Measurements from ENCODE around the gene COL27A1. TPM values are rescaled to one million over a fixed set of nuclear protein-coding genes. Genes with fewer than 3 reads are reported as not detected.
A peak's percentile ranks its signal among the peaks of the same experiment; 100 is the strongest.
"Not testable (repeated sequence)": the region's sequence is repeated elsewhere in the genome, so short reads cannot be mapped to it uniquely, and the experiment has no call there.

COL27A1 gene
- total and polyA plus RNA-seq, 4 donors = 1.9 to 59.4 (median 45.6) TPM

DNA sequence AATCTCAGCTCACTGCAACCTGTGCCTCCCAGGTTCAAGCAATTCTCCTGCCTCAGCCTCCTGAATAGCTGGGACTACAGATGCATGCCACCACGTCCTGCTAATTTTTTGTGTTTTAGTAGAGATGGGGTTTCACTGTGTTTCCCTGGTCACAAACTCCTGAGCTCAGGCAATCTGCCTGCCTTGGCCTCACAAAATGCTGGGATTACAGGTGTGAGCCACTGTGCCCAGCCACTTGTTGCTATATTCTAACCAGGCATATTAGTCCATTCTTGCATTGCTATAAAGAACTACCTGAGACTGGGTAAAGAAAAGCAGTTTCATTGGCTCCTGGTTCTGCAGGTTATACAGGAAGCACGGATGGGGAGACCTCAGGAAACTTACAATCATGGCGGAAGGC lies 26.6 kb upstream of the COL27A1 start:
- 94 to 99% methylated on average over 3 of the region's 3 CpGs for WGBS, 2 donors
- H3K27me3 ChIP-seq (ENCODE audit: control insufficient read depth in 1 of 2, insufficient read depth in 2 of 2, low read length in 1 of 2); ATAC-seq (ENCODE audit: low FRiP score); H3K4me1 ChIP-seq (ENCODE audit: control insufficient read depth in 1 of 2, insufficient read depth in 2 of 2, low read length in 2 of 2); intact Hi-C loops (cut with DNase I); DNase-seq; H3K27ac ChIP-seq (ENCODE audit: low read depth in 1 of 2, low read length in 2 of 2); H3K4me3 ChIP-seq (ENCODE audit: low read length in 2 of 2); H3K9me3 ChIP-seq (ENCODE audit: control insufficient read depth, low read length); H3K36me3 ChIP-seq (ENCODE audit: control insufficient read depth in 1 of 2, insufficient read depth in 2 of 2, low read length in 1 of 2): not testable (repeated sequence)

- no peaks in the 10 kb centered on the region for H3K4me1 ChIP-seq (ENCODE audit: control insufficient read depth in 1 of 2, insufficient read depth in 2 of 2, low read length in 2 of 2)
- DNase-seq (no peak), ATAC-seq (ENCODE audit: low FRiP score) (no peak)
- 87 to 92% methylated on average over 7 of the region's 7 CpGs for WGBS, 2 donors
- no peaks in the 10 kb centered on the region for H3K36me3 ChIP-seq (ENCODE audit: control insufficient read depth in 1 of 2, insufficient read depth in 2 of 2, low read length in 1 of 2)
- intact Hi-C loops (cut with DNase I) = no loop called here
- H3K27me3 ChIP-seq (ENCODE audit: control insufficient read depth in 1 of 2, insufficient read depth in 2 of 2, low read length in 1 of 2) = no peaks in the 10 kb centered on the region
- peaks cover 3% of the 10 kb centered on the region for H3K9me3 ChIP-seq (ENCODE audit: control insufficient read depth, low read length)
- no peak overlapping the region for H3K27ac ChIP-seq (ENCODE audit: low read depth in 1 of 2, low read length in 2 of 2)
- H3K4me3 ChIP-seq (ENCODE audit: low read length in 2 of 2) = no peak overlapping the region
These were observed 25.2 kb upstream of the COL27A1 start for GRCh38 chr9:114130141-114130540.

DNA sequence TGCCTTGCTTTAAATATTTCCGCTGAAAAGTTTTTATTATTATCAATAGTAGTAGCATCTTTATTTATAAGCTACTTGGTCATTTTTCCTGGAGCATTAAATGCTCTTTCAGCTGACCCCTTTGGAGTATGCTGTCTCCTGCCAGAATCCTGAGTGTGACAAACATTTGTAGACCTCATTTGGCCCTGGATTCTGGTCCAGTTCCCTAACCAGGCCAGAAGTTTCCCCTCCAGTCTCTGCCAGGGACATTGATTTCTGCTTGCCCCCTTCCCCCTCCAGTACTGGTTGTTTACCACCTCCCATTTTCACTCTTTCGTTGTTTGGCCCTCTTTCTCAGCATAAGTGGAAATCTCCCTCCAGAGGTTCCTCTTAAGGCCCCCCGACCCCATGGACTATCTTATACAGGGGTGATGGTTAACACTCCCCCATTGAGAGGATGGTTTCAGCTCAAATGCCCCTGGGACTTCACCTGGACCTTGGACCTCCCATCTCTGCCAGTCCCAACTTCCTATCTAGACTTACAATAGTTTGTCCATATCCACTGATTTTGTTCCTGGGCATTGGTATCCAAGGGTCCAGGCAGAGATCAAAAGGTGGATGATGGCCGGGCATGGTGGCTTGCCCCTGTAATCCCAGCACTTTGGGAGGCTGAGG lies 24.6 kb upstream of the COL27A1 start:
- H3K36me3 ChIP-seq (ENCODE audit: control insufficient read depth in 1 of 2, insufficient read depth in 2 of 2, low read length in 1 of 2) = no peaks in the 10 kb centered on the region
- WGBS, 2 donors = 90 to 92% methylated on average over 4 of the region's 4 CpGs
- ATAC-seq (ENCODE audit: low FRiP score) = no peak

DNA sequence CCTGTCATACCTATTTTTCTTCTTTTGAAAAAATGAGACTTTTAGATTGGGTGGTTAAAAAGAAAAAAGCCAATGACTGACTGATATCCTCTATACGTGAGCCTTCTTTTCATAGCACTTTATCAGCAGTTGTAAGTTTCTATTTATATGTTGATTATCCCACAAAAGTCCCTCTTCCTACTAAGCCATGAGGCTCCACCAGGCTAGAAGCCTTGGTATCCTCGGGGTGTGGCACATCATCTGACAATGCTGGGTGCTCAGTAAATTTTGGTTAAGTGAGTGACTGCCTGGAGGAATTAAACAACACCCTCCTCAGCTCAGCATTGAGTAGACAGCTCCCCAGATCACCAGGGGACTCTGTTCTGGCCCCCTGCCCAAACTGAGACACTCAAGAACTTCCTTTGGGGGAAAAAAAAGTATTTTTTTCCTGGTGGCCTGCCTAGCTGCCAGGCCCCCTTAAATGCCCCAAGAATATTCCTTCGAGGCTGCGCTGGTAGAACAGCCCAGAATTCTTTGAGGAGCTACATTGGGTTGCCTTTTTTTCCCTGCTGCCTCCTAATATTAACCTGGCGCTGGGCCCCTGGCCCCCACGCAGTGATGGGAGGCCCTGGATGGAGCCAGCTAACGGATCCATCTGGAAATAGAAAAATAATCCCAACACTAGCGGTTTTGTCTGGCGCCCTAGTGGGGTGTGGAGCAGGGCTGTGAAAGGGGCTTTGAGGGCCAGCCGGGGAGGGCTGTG lies 23.4 kb upstream of the COL27A1 start:
- intact Hi-C loops (cut with DNase I) = no loop called here
- H3K36me3 ChIP-seq (ENCODE audit: control insufficient read depth in 1 of 2, insufficient read depth in 2 of 2, low read length in 1 of 2) = no peaks in the 10 kb centered on the region
- peaks cover 3% of the 10 kb centered on the region for H3K9me3 ChIP-seq (ENCODE audit: control insufficient read depth, low read length)
- no peaks in the 10 kb centered on the region for H3K4me1 ChIP-seq (ENCODE audit: control insufficient read depth in 1 of 2, insufficient read depth in 2 of 2, low read length in 2 of 2)
- H3K27me3 ChIP-seq (ENCODE audit: control insufficient read depth in 1 of 2, insufficient read depth in 2 of 2, low read length in 1 of 2) = no peaks in the 10 kb centered on the region
- no peak for DNase-seq
- 84 to 86% methylated on average over 10 of the region's 10 CpGs for WGBS, 2 donors
- no peak overlapping the region for H3K4me3 ChIP-seq (ENCODE audit: low read length in 2 of 2)
- no peak for ATAC-seq (ENCODE audit: low FRiP score)
- no peak overlapping the region for H3K27ac ChIP-seq (ENCODE audit: low read depth in 1 of 2, low read length in 2 of 2)

More for the DNA sequence above, 24.6 kb upstream of the COL27A1 start:
- Histone ChIP-seq H3K9me3 (ENCODE audit: control insufficient read depth, low read length) (peaks cover 3% of the 10 kb centered on the region), H3K4me1 (ENCODE audit: control insufficient read depth in 1 of 2, insufficient read depth in 2 of 2, low read length in 2 of 2) (no peaks in the 10 kb centered on the region), H3K27me3 (ENCODE audit: control insufficient read depth in 1 of 2, insufficient read depth in 2 of 2, low read length in 1 of 2) (no peaks in the 10 kb centered on the region), H3K4me3 (ENCODE audit: low read length in 2 of 2) (no peak overlapping the region), H3K27ac (ENCODE audit: low read depth in 1 of 2, low read length in 2 of 2) (no peak overlapping the region)
- no peak for DNase-seq
- intact Hi-C loops (cut with DNase I) = no loop called here

DNA sequence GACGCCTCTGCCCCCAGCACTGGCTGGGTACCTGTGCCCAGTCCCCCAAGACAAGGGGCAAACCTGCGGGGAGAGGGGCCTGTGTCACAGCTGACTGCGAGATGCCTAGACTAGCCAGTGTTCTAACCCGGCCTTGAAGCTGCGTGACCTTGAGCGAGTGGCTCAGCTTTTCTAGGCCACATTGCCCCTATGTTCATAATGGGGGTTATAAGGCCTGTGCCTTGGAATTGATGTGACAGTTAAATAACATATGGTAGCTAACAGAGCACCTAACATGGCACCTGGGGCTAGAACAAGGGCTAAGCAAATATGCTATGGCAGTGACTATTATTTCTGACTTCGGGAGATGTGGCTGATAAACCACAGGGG lies 22.8 kb upstream of the COL27A1 start:
- Histone ChIP-seq H3K4me3 (ENCODE audit: low read length in 2 of 2) (no peak overlapping the region), H3K4me1 (ENCODE audit: control insufficient read depth in 1 of 2, insufficient read depth in 2 of 2, low read length in 2 of 2) (no peaks in the 10 kb centered on the region), H3K36me3 (ENCODE audit: control insufficient read depth in 1 of 2, insufficient read depth in 2 of 2, low read length in 1 of 2) (no peaks in the 10 kb centered on the region), H3K27me3 (ENCODE audit: control insufficient read depth in 1 of 2, insufficient read depth in 2 of 2, low read length in 1 of 2) (no peaks in the 10 kb centered on the region), H3K9me3 (ENCODE audit: control insufficient read depth, low read length) (peaks cover 1% of the 10 kb centered on the region), H3K27ac (ENCODE audit: low read depth in 1 of 2, low read length in 2 of 2) (no peak overlapping the region)
- 97 to 98% methylated on average over 7 of the region's 7 CpGs for WGBS, 2 donors
- intact Hi-C loops (cut with DNase I) = no loop called here
- DNase-seq = no peak
- ATAC-seq (ENCODE audit: low FRiP score) = no peak

DNA sequence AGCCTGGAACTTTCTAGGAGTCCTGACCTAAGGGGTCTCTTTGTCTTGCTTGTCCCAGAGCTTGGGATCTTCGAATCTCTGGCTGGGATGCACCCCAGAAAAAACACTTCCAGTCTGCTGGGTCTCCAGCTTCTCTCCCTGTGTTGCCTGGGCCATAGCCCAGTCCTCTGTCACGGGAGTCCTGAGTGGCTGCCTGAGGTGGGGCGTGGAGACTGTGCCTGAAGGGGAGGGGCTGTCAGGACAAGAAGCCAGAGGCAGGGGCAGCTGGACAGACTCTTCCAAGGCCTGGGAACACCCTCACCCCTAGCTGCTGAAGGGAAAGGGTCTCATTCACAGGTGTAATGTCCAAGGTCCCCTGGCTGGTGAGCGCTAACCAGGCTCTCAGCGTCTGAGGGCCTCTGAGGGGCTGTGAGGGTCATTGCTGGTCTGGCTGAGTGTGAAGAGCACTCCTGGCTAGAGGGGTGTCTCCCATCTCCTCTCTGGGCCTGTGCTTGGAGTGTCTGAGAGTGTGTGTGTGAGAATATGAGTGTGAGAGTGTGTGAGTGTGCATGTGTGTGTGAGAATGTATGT lies 20.4 kb upstream of the COL27A1 start:
- H3K4me1 ChIP-seq (ENCODE audit: control insufficient read depth in 1 of 2, insufficient read depth in 2 of 2, low read length in 2 of 2) = no peaks in the 10 kb centered on the region
- no peaks in the 10 kb centered on the region for H3K27me3 ChIP-seq (ENCODE audit: control insufficient read depth in 1 of 2, insufficient read depth in 2 of 2, low read length in 1 of 2)
- H3K27ac ChIP-seq (ENCODE audit: low read depth in 1 of 2, low read length in 2 of 2) = no peak overlapping the region
- intact Hi-C loops (cut with DNase I) = no loop called here
- no peak overlapping the region for H3K4me3 ChIP-seq (ENCODE audit: low read length in 2 of 2)
- no peaks in the 10 kb centered on the region for H3K9me3 ChIP-seq (ENCODE audit: control insufficient read depth, low read length)
- H3K36me3 ChIP-seq (ENCODE audit: control insufficient read depth in 1 of 2, insufficient read depth in 2 of 2, low read length in 1 of 2) = no peaks in the 10 kb centered on the region
- 58 to 73% methylated on average over 5 of the region's 5 CpGs for WGBS, 2 donors
- ATAC-seq (ENCODE audit: low FRiP score) (no peak), DNase-seq (no peak)

DNA sequence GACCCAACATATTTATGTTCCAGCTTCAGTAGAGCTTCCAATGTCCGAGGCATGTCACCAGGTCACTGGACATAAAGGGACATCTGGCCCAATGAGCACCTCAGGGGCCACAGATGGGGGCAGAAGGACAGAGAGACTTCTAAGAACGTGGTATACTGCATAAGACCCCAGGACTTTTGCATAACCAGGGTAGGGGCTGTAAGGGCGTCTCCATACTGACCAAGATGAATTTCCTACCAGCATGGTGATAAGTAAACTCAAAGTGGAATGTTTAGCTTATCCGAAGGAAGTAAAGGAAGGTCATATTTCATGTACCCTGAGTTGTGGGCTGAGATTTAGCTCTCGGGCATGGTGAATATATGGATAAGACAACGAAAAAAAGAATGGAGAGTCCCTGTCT lies 17.5 kb upstream of the COL27A1 start:
- no peak for ATAC-seq (ENCODE audit: low FRiP score)
- no peak for DNase-seq
- intact Hi-C loops (cut with DNase I) = no loop called here

DNA sequence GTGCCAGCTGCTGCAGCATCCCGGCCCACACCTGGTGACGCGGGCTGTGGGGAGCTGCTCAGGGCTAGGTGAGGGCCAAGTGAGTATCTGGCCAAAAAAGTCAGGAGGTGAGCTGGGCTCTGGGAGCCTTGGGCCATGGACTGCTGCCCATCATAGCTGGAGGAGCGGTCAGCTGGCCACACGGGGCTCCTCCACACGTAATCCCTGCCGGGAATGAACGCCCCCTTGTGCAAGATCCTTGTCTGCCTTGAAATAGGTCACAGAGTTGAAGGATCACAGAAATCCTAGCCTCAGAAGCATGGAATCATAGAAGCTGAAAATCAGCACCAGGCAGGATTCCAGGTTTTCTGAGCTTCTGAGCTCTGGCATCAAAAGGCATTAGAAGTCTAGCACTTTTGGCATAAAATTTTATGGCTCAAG lies 16.8 kb upstream of the COL27A1 start:
- intact Hi-C loops (cut with DNase I) = no loop called here
- H3K27me3 ChIP-seq (ENCODE audit: control insufficient read depth in 1 of 2, insufficient read depth in 2 of 2, low read length in 1 of 2) = no peaks in the 10 kb centered on the region
- H3K36me3 ChIP-seq (ENCODE audit: control insufficient read depth in 1 of 2, insufficient read depth in 2 of 2, low read length in 1 of 2) = no peaks in the 10 kb centered on the region
- H3K27ac ChIP-seq (ENCODE audit: low read depth in 1 of 2, low read length in 2 of 2) = no peak overlapping the region
- no peaks in the 10 kb centered on the region for H3K4me1 ChIP-seq (ENCODE audit: control insufficient read depth in 1 of 2, insufficient read depth in 2 of 2, low read length in 2 of 2)
- no peak overlapping the region for H3K4me3 ChIP-seq (ENCODE audit: low read length in 2 of 2)
- H3K9me3 ChIP-seq (ENCODE audit: control insufficient read depth, low read length) = no peaks in the 10 kb centered on the region
- DNase-seq = peak in 1 of 2 donors; percentile 86
- ATAC-seq (ENCODE audit: low FRiP score) = peak; percentile 19
- whole genome bisulfite sequencing, 2 donors = 60 to 64% methylated on average over 8 of the region's 8 CpGs

More for the DNA sequence above, 17.5 kb upstream of the COL27A1 start:
- H3K9me3 ChIP-seq (ENCODE audit: control insufficient read depth, low read length) = no peaks in the 10 kb centered on the region
- 95% methylated on average over 6 of the region's 6 CpGs for WGBS, 2 donors
- no peaks in the 10 kb centered on the region for H3K36me3 ChIP-seq (ENCODE audit: control insufficient read depth in 1 of 2, insufficient read depth in 2 of 2, low read length in 1 of 2)
- no peaks in the 10 kb centered on the region for H3K4me1 ChIP-seq (ENCODE audit: control insufficient read depth in 1 of 2, insufficient read depth in 2 of 2, low read length in 2 of 2)
- no peak overlapping the region for H3K4me3 ChIP-seq (ENCODE audit: low read length in 2 of 2)
- H3K27ac ChIP-seq (ENCODE audit: low read depth in 1 of 2, low read length in 2 of 2) = no peak overlapping the region
- H3K27me3 ChIP-seq (ENCODE audit: control insufficient read depth in 1 of 2, insufficient read depth in 2 of 2, low read length in 1 of 2) = no peaks in the 10 kb centered on the region

- no peaks in the 10 kb centered on the region for H3K4me1 ChIP-seq (ENCODE audit: control insufficient read depth in 1 of 2, insufficient read depth in 2 of 2, low read length in 2 of 2)
- no peaks in the 10 kb centered on the region for H3K9me3 ChIP-seq (ENCODE audit: control insufficient read depth, low read length)
- no peaks in the 10 kb centered on the region for H3K36me3 ChIP-seq (ENCODE audit: control insufficient read depth in 1 of 2, insufficient read depth in 2 of 2, low read length in 1 of 2)
- H3K27ac ChIP-seq (ENCODE audit: low read depth in 1 of 2, low read length in 2 of 2) = no peak overlapping the region
- H3K27me3 ChIP-seq (ENCODE audit: control insufficient read depth in 1 of 2, insufficient read depth in 2 of 2, low read length in 1 of 2) = no peaks in the 10 kb centered on the region
- no peak for DNase-seq
- WGBS, 2 donors = 97 to 99% methylated on average over 5 of the region's 5 CpGs
- ATAC-seq (ENCODE audit: low FRiP score) = no peak
- intact Hi-C loops (cut with DNase I) = no loop called here
- no peak overlapping the region for H3K4me3 ChIP-seq (ENCODE audit: low read length in 2 of 2)
These were observed 16.3 kb upstream of the COL27A1 start for GRCh38 chr9:114139071-114139470.
